Motor neuron (in vitro differentiated cells): Measurements from ENCODE around the gene BRD4. TPM values are rescaled to one million over a fixed set of nuclear protein-coding genes. Genes with fewer than 3 reads are reported as not detected.

Experiments
- ATAC-seq, 8 experiments: fragments of 200-7000 bp; cut with Tn5 transposase; replicated peaks in 6 of 8; 2 replicates each; pipeline ENCODE4 v1.8.0; 2021; ENCODE audit warnings: mild to moderate bottlenecking in 8 of 8, moderate library complexity in 8 of 8
- H3K27ac ChIP-seq, 2 donors: fragments of 250-450 bp; sonication (Bioruptor Pico); 2 replicates each; pipeline ENCODE4 v1.9.0; 2021; ENCODE audit warnings: antibody characterized with exemption in 2 of 2, mild to moderate bottlenecking in 2 of 2, moderate library complexity in 1 of 2
- H3K4me1 ChIP-seq, 2 donors: fragments of 250-450 bp; sonication (Bioruptor Pico); replicated peaks in 1 of 2; 2 replicates each; pipeline ENCODE4 v1.6.1; 2021; ENCODE audit warnings: antibody characterized with exemption in 2 of 2, mild to moderate bottlenecking in 2 of 2, moderate library complexity in 1 of 2
- H3K4me3 ChIP-seq, 5 donors: fragments of 250-450 bp; sonication (Bioruptor Pico); 2 replicates each; pipeline ENCODE4 v1.9.0; 2021; ENCODE audit warnings: antibody characterized with exemption in 5 of 5, mild to moderate bottlenecking in 5 of 5, moderate library complexity in 4 of 5
- whole genome bisulfite sequencing, 10 experiments: fragments of 450-650 bp; shearing (Covaris generic); methylation state at CpG; one replicate each; pipeline ENCODE4 v1.0.0; 2022; 5-methylcytosine and 5-hydroxymethylcytosine counted together
- in situ Hi-C, 9 experiments: fragments of 400-800 bp; cut with MboI; loops; one replicate each; pipeline ENCODE4 v1.15.0; 2021; ENCODE audit warnings: low sequenced_read_pairs in 9 of 9, low pct_unique_long_range_greater_than_20kb in 2 of 9; ENCODE audit not compliant: unreplicated experiment in 9 of 9
- total RNA-seq, 8 experiments: library from RNA; unstranded; fragments of 300-600 nt; gene quantifications; 2 replicates each; pipeline versions ENCODE4 v1.2.3 to v1.2.4, GENCODE V29; 2022

Gene BRD4
- total RNA-seq, 8 experiments from 2014 or later: 10.5 to 70.6 (median 23.0) TPM

- Histone ChIP-seq H3K4me1 (peaks cover 0 to 8% of the 10 kb centered on the region in 2 donors), H3K27ac (no peak overlapping the region), H3K4me3 (no peak overlapping the region)
- WGBS, 10 experiments: 77 to 100% (median 94%) methylated on average over 4 to 19 of the region's 38 CpGs; no CpG with 5 or more reads in 6 of the 10 experiments
- in situ Hi-C loops: loop anchor here in 2 of 9 experiments (10.0 to 25.0 kb wide), 2 partner anchors 367 to 375 kb away; no protein-coding TSS in a partner anchor
- peak in 2 of 8 experiments; percentile 44 to 52 for ATAC-seq
Measured at GRCh38 chr19:15187026-15188007, 145.0 kb downstream of the BRD4 start.

Other genes starting within 250 kb of the BRD4 start
- gene SYDE1, start 225.1 kb downstream of the BRD4 start, total RNA-seq: 10 to 100 TPM in 2 of 8 experiments, 1 to 10 TPM in 6; 1.4 to 15.5 (median 5.6) TPM
- 10 to 100 TPM in 2 of 8 experiments, 1 to 10 TPM in 6; 3.0 to 26.4 (median 7.7) TPM for gene NOTCH3, start 131.5 kb downstream of the BRD4 start, total RNA-seq
- under 1 TPM in 4 of 8 experiments, not detected in 4; 0.23 to 0.47 (median 0.34) TPM for gene EPHX3, start 100.1 kb downstream of the BRD4 start, total RNA-seq
- gene AKAP8, start 47.2 kb upstream of the BRD4 start, total RNA-seq: 10 to 100 TPM in 7 of 8 experiments, 1 to 10 TPM in 1; 9.3 to 27.0 (median 16.4) TPM
- gene AKAP8L, start 86.4 kb upstream of the BRD4 start, total RNA-seq: 100 to 1,000 TPM in 5 of 8 experiments, 10 to 100 TPM in 3; 71.1 to 147 (median 108) TPM
- gene WIZ, start 117.4 kb upstream of the BRD4 start, total RNA-seq: 10 to 100 TPM; 10.6 to 34.4 (median 27.0) TPM
- gene RASAL3, start 132.0 kb upstream of the BRD4 start, total RNA-seq: 1 to 10 TPM in 1 of 8 experiments, under 1 TPM in 5, not detected in 2; 0.16 to 1.6 (median 0.48) TPM
- under 1 TPM in 4 of 8 experiments, not detected in 4; 0.17 to 0.59 (median 0.32) TPM for gene PGLYRP2, start 147.0 kb upstream of the BRD4 start, total RNA-seq
- gene CYP4F22, start 176.0 kb upstream of the BRD4 start, total RNA-seq: under 1 TPM in 4 of 8 experiments, not detected in 4; 0.09 to 0.71 (median 0.11) TPM